Gastrocnemius medialis (tissue), 4 donors: ENCODE results near the gene SPATA32. TPM values are rescaled to one million over a fixed set of nuclear protein-coding genes. Genes with fewer than 3 reads are reported as not detected.

Experiments used
- ATAC-seq, 2 donors: fragments of 150-250 bp; one replicate each; pipeline ENCODE4 v1.9.1; 2016
- DNase-seq, 2 donors: peaks; one replicate each; pipeline ENCODE4 v3.0.0-alpha.2; 2019
- H3K27ac ChIP-seq, 4 donors: fragments of 200-600 bp; sonication (generic); 1 replicate in 1 of 4; 2 replicates in 3 of 4; pipeline ENCODE4 v1.5.1; 2016 to 2018; ENCODE audit warnings: mild to moderate bottlenecking in 2 of 4, moderate library complexity in 1 of 4
- H3K27me3 ChIP-seq, 3 donors: fragments of 200-600 bp; sonication (generic) in 2 of 3; 1 replicate in 1 of 3; 2 replicates in 2 of 3; pipeline versions ENCODE4 v1.5.1 to v1.6.0; 2016 to 2019; ENCODE audit warnings: mild to moderate bottlenecking in 1 of 3, moderate library complexity in 1 of 3
- H3K36me3 ChIP-seq, 2 donors: fragments of 200-600 bp; sonication (generic) in 1 of 2; one replicate each; pipeline ENCODE4 v1.5.1; 2017 to 2018
- H3K4me1 ChIP-seq, 2 donors: fragments of 200-600 bp; sonication (generic) in 1 of 2; one replicate each; pipeline ENCODE4 v1.5.1; 2016 to 2017; ENCODE audit warnings: mild to moderate bottlenecking in 2 of 2
- H3K4me3 ChIP-seq, 4 donors: fragments of 200-600 bp; sonication (generic) in 3 of 4; 1 replicate in 1 of 4; 2 replicates in 3 of 4; pipeline ENCODE4 v1.5.1; 2016 to 2019; ENCODE audit warnings: mild to moderate bottlenecking in 2 of 4
- H3K9me3 ChIP-seq, 3 donors: fragments of 200-600 bp; sonication (generic) in 2 of 3; 1 replicate in 1 of 3; 2 replicates in 2 of 3; pipeline ENCODE4 v1.5.1; 2016 to 2019
- POLR2A ChIP-seq, 2 donors: fragments of 450-650 bp; IDR thresholded peaks; one replicate each; pipeline ENCODE4 v1.6.1; 2017; ENCODE audit warnings: antibody characterized with exemption in 2 of 2, mild to moderate bottlenecking in 2 of 2, moderate library complexity in 2 of 2
- in situ Hi-C, 4 donors: fragments of 200-750 bp; cut with MboI; loops; one replicate each; pipeline versions ENCODE4 v1.15.0 to v1.8.0; 2017; ENCODE audit warnings: low sequenced_read_pairs in 4 of 4
- intact Hi-C: fragments of 100-400 bp; cut with DNase I; formaldehyde crosslinking; loops from one replicate; pipeline ENCODE4 v1.15.1; 2023; ENCODE audit warnings: low total_unique reads
- total RNA-seq, 4 donors: library from RNA; depleted of rRNA; stranded (reverse); fragments of >200 nt; gene quantifications; one replicate each; pipeline versions ENCODE4 v1.1.0 to v1.2.3, GENCODE V29; 2016
- TF ChIP-seq, protein P1 (sequence below), 5 experiments: fragments of 450-650 bp in 3 of 5; fragments of 200-600 bp in 2 of 5; sonication (generic) in 2 of 5; IDR thresholded peaks in 4 of 5; conservative IDR thresholded peaks in 1 of 5; 1 replicate in 4 of 5; 2 replicates in 1 of 5; pipeline ENCODE4 v1.5.1; 2016 to 2019; ENCODE audit warnings: antibody characterized with exemption in 5 of 5, mild to moderate bottlenecking in 3 of 5, moderate library complexity in 3 of 5

The SPATA32 gene
- total RNA-seq, 4 donors from 2014 or later: not detected

DNA sequence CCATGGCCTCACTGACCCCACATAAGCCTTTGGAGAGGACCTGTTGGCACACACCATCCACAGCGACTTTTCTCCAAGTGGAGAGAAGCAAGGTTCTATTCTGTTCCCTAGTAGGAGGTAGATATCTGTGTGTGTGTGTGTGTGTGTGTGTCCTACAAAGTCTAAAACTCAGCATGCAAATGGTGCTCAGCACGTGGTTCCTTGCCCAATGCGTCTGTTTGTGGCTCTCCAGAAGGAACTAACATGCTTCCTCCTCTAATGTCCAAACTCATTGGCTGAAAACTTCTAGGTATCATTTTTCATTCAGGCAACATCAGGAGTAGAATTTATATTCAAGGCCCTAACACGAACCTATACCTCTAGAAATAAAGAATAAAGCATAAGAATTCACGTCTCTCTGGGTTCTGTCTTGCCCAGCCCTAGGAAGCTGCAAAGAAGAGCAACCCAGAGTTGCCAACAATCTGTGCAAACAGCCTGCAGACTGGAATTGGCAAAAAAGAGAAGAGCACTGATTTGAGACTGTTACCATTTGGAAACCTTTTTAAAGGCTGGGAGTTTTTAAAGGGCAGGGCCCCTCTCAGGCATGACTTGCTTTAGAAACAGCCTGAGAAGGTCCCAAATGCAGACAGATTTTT is 29.4 kb upstream of the SPATA32 start:
- H3K27me3 ChIP-seq: no peaks in the 10 kb centered on the region
- peak; percentile 23 to 40 for TF ChIP-seq POLR2A (IDR thresholded peaks at IDR 0.05)
- TF ChIP-seq, protein P1, sequence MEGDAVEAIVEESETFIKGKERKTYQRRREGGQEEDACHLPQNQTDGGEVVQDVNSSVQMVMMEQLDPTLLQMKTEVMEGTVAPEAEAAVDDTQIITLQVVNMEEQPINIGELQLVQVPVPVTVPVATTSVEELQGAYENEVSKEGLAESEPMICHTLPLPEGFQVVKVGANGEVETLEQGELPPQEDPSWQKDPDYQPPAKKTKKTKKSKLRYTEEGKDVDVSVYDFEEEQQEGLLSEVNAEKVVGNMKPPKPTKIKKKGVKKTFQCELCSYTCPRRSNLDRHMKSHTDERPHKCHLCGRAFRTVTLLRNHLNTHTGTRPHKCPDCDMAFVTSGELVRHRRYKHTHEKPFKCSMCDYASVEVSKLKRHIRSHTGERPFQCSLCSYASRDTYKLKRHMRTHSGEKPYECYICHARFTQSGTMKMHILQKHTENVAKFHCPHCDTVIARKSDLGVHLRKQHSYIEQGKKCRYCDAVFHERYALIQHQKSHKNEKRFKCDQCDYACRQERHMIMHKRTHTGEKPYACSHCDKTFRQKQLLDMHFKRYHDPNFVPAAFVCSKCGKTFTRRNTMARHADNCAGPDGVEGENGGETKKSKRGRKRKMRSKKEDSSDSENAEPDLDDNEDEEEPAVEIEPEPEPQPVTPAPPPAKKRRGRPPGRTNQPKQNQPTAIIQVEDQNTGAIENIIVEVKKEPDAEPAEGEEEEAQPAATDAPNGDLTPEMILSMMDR (IDR thresholded peaks at IDR 0.05 in 4 of 5, conservative IDR thresholded peaks at IDR 0.05 in 1 of 5): no peak
- peaks cover 0 to 8% of the 10 kb centered on the region in 2 donors for H3K36me3 ChIP-seq
- no peak overlapping the region for H3K4me3 ChIP-seq
- intact Hi-C loops (loop anchor here (10.0 kb wide), 1 partner anchor 1516 kb away; the partner anchor contains the start of gene DUSP3), in situ Hi-C loops (no loop called here)
- no peaks in the 10 kb centered on the region for H3K9me3 ChIP-seq
- ATAC-seq: peak; percentile 32 to 56
- peak; percentile 82 to 86 for DNase-seq
- H3K4me1 ChIP-seq: peaks cover 89% of the 10 kb centered on the region in 2 donors
- H3K27ac ChIP-seq: peak overlapping the region; percentile 88 to 98 (median 94)

DNA sequence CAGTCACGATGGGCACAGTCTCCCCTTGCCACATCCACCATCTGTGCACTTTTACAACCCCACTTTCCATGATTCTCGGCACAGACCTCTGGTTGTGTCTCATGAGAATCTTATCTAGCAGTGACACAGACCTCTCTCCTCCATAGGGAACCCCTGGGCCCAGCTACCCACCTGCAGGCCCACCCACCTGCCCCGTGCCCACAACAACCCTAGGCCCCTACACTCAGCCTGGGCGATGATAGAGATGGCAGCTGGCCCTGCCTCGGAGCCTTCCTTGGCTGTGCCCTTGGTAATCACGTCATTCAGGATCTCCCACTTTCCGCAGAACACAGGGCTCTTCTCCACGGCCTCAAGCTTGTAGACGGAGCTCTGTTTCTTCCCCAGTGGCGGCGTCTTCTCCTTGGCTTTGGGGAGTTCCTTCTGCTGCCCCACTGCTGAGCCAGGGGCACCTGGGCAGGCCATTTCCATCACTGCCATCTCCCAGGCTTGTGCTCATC is 28.4 kb upstream of the SPATA32 start:
- Histone ChIP-seq H3K27me3 (no peaks in the 10 kb centered on the region), H3K36me3 (peaks cover 0 to 15% of the 10 kb centered on the region in 2 donors), H3K4me3 (no peak overlapping the region), H3K9me3 (no peaks in the 10 kb centered on the region), H3K4me1 (peaks cover 84 to 87% of the 10 kb centered on the region in 2 donors), H3K27ac (peak overlapping the region; percentile 88 to 98 (median 94))
- DNase-seq: no peak
- intact Hi-C loops (loop anchor here (10.0 kb wide), 1 partner anchor 1516 kb away; the partner anchor contains the start of gene DUSP3), in situ Hi-C loops (no loop called here)
- no peak for ATAC-seq
- TF ChIP-seq POLR2A (IDR thresholded peaks at IDR 0.05): no peak
- TF ChIP-seq, protein P1 (IDR thresholded peaks at IDR 0.05 in 4 of 5, conservative IDR thresholded peaks at IDR 0.05 in 1 of 5): no peak

- TF ChIP-seq, protein P1 (IDR thresholded peaks at IDR 0.05 in 4 of 5, conservative IDR thresholded peaks at IDR 0.05 in 1 of 5): no peak
- peak in 1 of 2 donors; percentile 25 for TF ChIP-seq POLR2A (IDR thresholded peaks at IDR 0.05)
- DNase-seq (peak in 1 of 2 donors; percentile 52), ATAC-seq (no peak)
- peak overlapping the region; percentile 88 to 98 (median 94) for H3K27ac ChIP-seq
- peaks cover 84 to 87% of the 10 kb centered on the region in 2 donors for H3K4me1 ChIP-seq
- H3K27me3 ChIP-seq: no peaks in the 10 kb centered on the region
- peaks cover 0 to 15% of the 10 kb centered on the region in 2 donors for H3K36me3 ChIP-seq
- no peaks in the 10 kb centered on the region for H3K9me3 ChIP-seq
- in situ Hi-C loops: no loop called here
- no peak overlapping the region for H3K4me3 ChIP-seq
- intact Hi-C loops: loop anchor here (10.0 kb wide), 1 partner anchor 1515 kb away; the partner anchor contains the start of gene DUSP3
Observed at GRCh38 chr17:45289301-45290268, 27.7 kb upstream of the SPATA32 start.

- Histone ChIP-seq H3K4me1 (peaks cover 82 to 85% of the 10 kb centered on the region in 2 donors), H3K4me3 (no peak overlapping the region), H3K27me3 (no peaks in the 10 kb centered on the region), H3K9me3 (no peaks in the 10 kb centered on the region), H3K27ac (peak overlapping the region; percentile 88 to 98 (median 94)), H3K36me3 (peaks cover 0 to 15% of the 10 kb centered on the region in 2 donors)
- ATAC-seq: no peak
- DNase-seq: peak in 1 of 2 donors; percentile 75
- intact Hi-C loops (no loop called here), in situ Hi-C loops (no loop called here)
- no peak for TF ChIP-seq POLR2A (IDR thresholded peaks at IDR 0.05)
- TF ChIP-seq, protein P1 (IDR thresholded peaks at IDR 0.05 in 4 of 5, conservative IDR thresholded peaks at IDR 0.05 in 1 of 5): no peak
Observed at GRCh38 chr17:45288825-45289224, 26.9 kb upstream of the SPATA32 start.
